B cell (primary cell): Measurements from ENCODE around the gene MTHFD2L. TPM values are rescaled to one million over a fixed set of nuclear protein-coding genes. Genes with fewer than 3 reads are reported as not detected.

Experiments used
- ATAC-seq: fragments of 200-7000 bp; cut with Tn5 transposase; one replicate; pipeline ENCODE4 v1.10.0; 2021; ENCODE audit warnings: low read depth, mild to moderate bottlenecking, moderate number of reproducible peaks, moderate library complexity
- CTCF ChIA-PET: fragments of 350-600 bp; sonication (Branson Sonifier 250); formaldehyde crosslinking; loops from one replicate; lab custom pipeline; 2021; ENCODE audit warnings: antibody characterized with exemption, inconsistent platforms; lab: Charles Lee
- POLR2A ChIA-PET: fragments of 350-600 bp; sonication (Branson Sonifier 250); formaldehyde crosslinking; loops from one replicate; lab custom pipeline; 2021; ENCODE audit warnings: antibody characterized with exemption; lab: Charles Lee
- DNase-seq: peaks from one replicate; pipeline ENCODE4 v3.0.0; 2013
- H2AFZ ChIP-seq: 2 replicates; pipeline ENCODE4 v1.6.1; 2012; ENCODE audit warnings: mild to moderate bottlenecking, low read depth, low read length; ENCODE audit not compliant: insufficient read depth, poor library complexity, severe bottlenecking
- H3K27ac ChIP-seq, 2 donors: 1 replicate in 1 of 2; 2 replicates in 1 of 2; pipeline ENCODE4 v1.5.1; 2012 to 2013; ENCODE audit warnings: low read length in 2 of 2, mild to moderate bottlenecking in 2 of 2, moderate library complexity in 1 of 2
- H3K27me3 ChIP-seq, 4 experiments: fragments of 200-600 bp in 1 of 4; sonication (generic) in 1 of 4; replicated peaks in 1 of 4; 1 replicate in 2 of 4; 2 replicates in 2 of 4; pipeline versions ENCODE4 v1.6.1 to v1.7.0; 2013 to 2016; ENCODE audit warnings: low read length in 3 of 4, mild to moderate bottlenecking in 2 of 4, mixed read lengths in 1 of 4, moderate library complexity in 1 of 4; ENCODE audit not compliant: insufficient read depth in 4 of 4, control insufficient read depth in 3 of 4; ENCODE audit errors: control extremely low read depth in 1 of 4
- H3K36me3 ChIP-seq, 2 experiments: replicated peaks in 1 of 2; 1 replicate in 1 of 2; 2 replicates in 1 of 2; pipeline versions ENCODE4 v1.6.1 to v1.7.1; 2013; ENCODE audit warnings: low read length in 1 of 2; ENCODE audit not compliant: insufficient read depth in 2 of 2, control insufficient read depth in 1 of 2; ENCODE audit errors: control extremely low read depth in 1 of 2, extremely low read depth in 1 of 2
- H3K4me1 ChIP-seq, 2 donors: fragments of 200-600 bp in 1 of 2; sonication (generic) in 1 of 2; 1 replicate in 1 of 2; 2 replicates in 1 of 2; pipeline versions ENCODE4 v1.5.1 to v1.6.1; 2013 to 2017; ENCODE audit warnings: low read length in 2 of 2; ENCODE audit not compliant: control insufficient read depth in 2 of 2, insufficient read depth in 2 of 2
- H3K4me2 ChIP-seq: replicated peaks from 2 replicates; pipeline ENCODE3; 2012; ENCODE audit warnings: mild to moderate bottlenecking, low read depth, low read length; ENCODE audit not compliant: poor library complexity, severe bottlenecking
- H3K4me3 ChIP-seq, 5 experiments: fragments of 200-600 bp in 1 of 5; sonication (generic) in 1 of 5; 1 replicate in 3 of 5; 2 replicates in 2 of 5; pipeline versions ENCODE4 v1.5.1 to v1.7.0; 2011 to 2016; ENCODE audit warnings: low read length in 4 of 5, mild to moderate bottlenecking in 4 of 5, low read depth in 2 of 5, control low read depth in 1 of 5, moderate library complexity in 1 of 5; ENCODE audit not compliant: insufficient read depth in 1 of 5; ENCODE audit errors: control extremely low read depth in 1 of 5, extremely low read depth in 1 of 5
- H3K79me2 ChIP-seq: fragments of 200-600 bp; sonication (generic); one replicate; pipeline ENCODE4 v1.6.0; 2016; ENCODE audit warnings: low read length; ENCODE audit not compliant: control insufficient read depth, insufficient read depth
- H3K9ac ChIP-seq: fragments of 200-600 bp; sonication (generic); 2 replicates; pipeline ENCODE4 v1.6.1; 2017; ENCODE audit warnings: mild to moderate bottlenecking, low read length, moderate library complexity
- H3K9me3 ChIP-seq, 3 donors: one replicate each; pipeline versions ENCODE4 v1.6.1 to v1.7.1; 2013; ENCODE audit warnings: low read length in 2 of 3; ENCODE audit not compliant: control insufficient read depth in 2 of 3, insufficient read depth in 1 of 3; ENCODE audit errors: control extremely low read depth in 1 of 3
- H4K20me1 ChIP-seq: 2 replicates; pipeline ENCODE4 v1.6.0; 2012; ENCODE audit warnings: mild to moderate bottlenecking, low read length; ENCODE audit not compliant: insufficient read depth, control insufficient read depth, poor library complexity, severe bottlenecking
- H3K27ac Mint-ChIP-seq: one replicate; pipeline ENCODE4 v1.8.0; 2021; ENCODE audit warnings: mixed read lengths
- H3K27me3 Mint-ChIP-seq: one replicate; pipeline ENCODE4 v1.8.0; 2021; ENCODE audit warnings: mixed read lengths
- H3K4me1 Mint-ChIP-seq: one replicate; pipeline ENCODE4 v1.8.0; 2021; ENCODE audit warnings: mixed read lengths
- H3K4me3 Mint-ChIP-seq: one replicate; pipeline ENCODE4 v1.8.0; 2021; ENCODE audit warnings: mixed read lengths
- H3K9me3 Mint-ChIP-seq: one replicate; pipeline ENCODE4 v1.8.0; 2022; ENCODE audit warnings: mixed read lengths; ENCODE audit not compliant: insufficient read depth
- EZH2 ChIP-seq: IDR thresholded peaks from 2 replicates; pipeline ENCODE4 v1.6.1; 2012; ENCODE audit warnings: borderline replicate concordance, low read depth, mild to moderate bottlenecking, moderate library complexity, low read length; ENCODE audit not compliant: insufficient read depth, poor library complexity, severe bottlenecking
- WGBS: methylation state at CpG from one replicate; pipeline ENCODE4 v1.1.5; 2013; ENCODE audit warnings: missing lambda C conversion rate; ENCODE audit not compliant: insufficient coverage; 5-methylcytosine and 5-hydroxymethylcytosine counted together
- intact Hi-C: fragments of 100-400 bp; cut with micrococcal nuclease; formaldehyde crosslinking; loops from one replicate; pipeline ENCODE4 v1.10.0; 2022
- polyA plus RNA-seq: library from polyadenylated mRNA; depleted of rRNA; stranded (reverse); fragments of >200 nt; gene quantifications from 2 replicates; pipeline ENCODE4 v1.2.3, GENCODE V29; 2012
- total RNA-seq, 2 donors: library from RNA; stranded (reverse); fragments of 120-200 nt in 1 of 2; gene quantifications; 1 replicate in 1 of 2; 2 replicates in 1 of 2; pipeline versions ENCODE4 v1.2.3 to v1.2.4, GENCODE V29; 2013 to 2022
- TF ChIP-seq, protein P1 (sequence below): fragments of 200-600 bp; IDR thresholded peaks from one replicate; pipeline ENCODE4 v1.8.0; 2022; ENCODE audit warnings: antibody characterized with exemption, mild to moderate bottlenecking

MTHFD2L gene
- total and polyA plus RNA-seq, 2 donors (not counting 1 experiment from before 2014, with no cell fraction given) = 5.5 to 12.6 TPM

DNA sequence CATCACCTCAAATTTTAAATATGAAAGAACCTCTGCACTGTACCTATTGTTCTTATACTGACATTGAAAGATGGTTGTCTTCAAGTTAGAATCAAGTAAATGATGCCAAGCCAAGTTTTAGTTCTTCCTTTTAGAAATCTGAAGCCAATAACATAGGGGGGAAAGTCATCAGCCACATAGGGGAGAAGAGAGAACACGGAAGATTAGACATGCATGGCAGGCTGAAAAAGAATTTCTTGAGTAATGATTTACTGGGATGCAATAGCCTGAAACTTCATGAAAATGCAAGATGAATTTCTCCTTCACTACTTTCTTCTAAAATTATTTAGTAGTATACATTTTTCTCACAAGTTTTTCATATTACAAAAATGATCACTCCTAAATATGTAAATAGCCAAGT lies 136.8 kb downstream of the MTHFD2L start:
- no peaks in the 10 kb centered on the region for H3K79me2 ChIP-seq

DNA sequence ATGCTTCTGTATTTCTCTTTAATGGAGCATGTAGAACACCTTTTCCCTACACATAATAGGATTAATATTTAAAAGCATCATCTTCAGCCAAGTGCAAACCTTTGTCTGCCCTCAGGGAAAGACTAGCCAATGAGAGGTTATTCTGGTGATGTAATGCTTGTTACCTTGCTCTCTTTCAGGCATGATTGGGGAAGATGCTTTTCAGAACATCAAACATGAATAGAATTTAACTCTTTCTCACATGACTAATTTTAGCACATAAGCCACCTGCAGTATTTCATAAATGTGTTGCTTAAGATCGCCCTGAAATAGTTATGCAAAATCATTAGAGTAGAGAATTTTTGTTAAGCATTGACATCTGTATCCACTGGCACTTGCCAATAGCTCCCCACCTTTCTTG lies 139.6 kb downstream of the MTHFD2L start:
- Histone ChIP-seq H3K4me2 (no peak overlapping the region), H3K79me2 (no peaks in the 10 kb centered on the region), H3K9me3 (no peaks in the 10 kb centered on the region), H4K20me1 (no peaks in the 10 kb centered on the region), H3K4me3 (no peak overlapping the region), H3K9ac (no peak overlapping the region), H2AFZ (no peak overlapping the region), H3K27ac (no peak overlapping the region), H3K36me3 (peaks cover 0 to 2% of the 10 kb centered on the region in 2 experiments), H3K27me3 (no peaks in the 10 kb centered on the region), H3K4me1 (no peaks in the 10 kb centered on the region)
- H3K4me1 Mint-ChIP-seq = no peaks in the 10 kb centered on the region
- TF ChIP-seq, protein P1, sequence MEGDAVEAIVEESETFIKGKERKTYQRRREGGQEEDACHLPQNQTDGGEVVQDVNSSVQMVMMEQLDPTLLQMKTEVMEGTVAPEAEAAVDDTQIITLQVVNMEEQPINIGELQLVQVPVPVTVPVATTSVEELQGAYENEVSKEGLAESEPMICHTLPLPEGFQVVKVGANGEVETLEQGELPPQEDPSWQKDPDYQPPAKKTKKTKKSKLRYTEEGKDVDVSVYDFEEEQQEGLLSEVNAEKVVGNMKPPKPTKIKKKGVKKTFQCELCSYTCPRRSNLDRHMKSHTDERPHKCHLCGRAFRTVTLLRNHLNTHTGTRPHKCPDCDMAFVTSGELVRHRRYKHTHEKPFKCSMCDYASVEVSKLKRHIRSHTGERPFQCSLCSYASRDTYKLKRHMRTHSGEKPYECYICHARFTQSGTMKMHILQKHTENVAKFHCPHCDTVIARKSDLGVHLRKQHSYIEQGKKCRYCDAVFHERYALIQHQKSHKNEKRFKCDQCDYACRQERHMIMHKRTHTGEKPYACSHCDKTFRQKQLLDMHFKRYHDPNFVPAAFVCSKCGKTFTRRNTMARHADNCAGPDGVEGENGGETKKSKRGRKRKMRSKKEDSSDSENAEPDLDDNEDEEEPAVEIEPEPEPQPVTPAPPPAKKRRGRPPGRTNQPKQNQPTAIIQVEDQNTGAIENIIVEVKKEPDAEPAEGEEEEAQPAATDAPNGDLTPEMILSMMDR = no peak
- TF ChIP-seq EZH2 = no peak
- intact Hi-C loops = no loop called here
- no peak overlapping the region for H3K4me3 Mint-ChIP-seq
- H3K27me3 Mint-ChIP-seq = no peaks in the 10 kb centered on the region
- no peak for ATAC-seq
- WGBS = no CpG with 5 or more reads among the region's 1 CpG
- ChIA-PET CTCF (interaction anchor here (1.0 kb wide), 1 partner anchor 109 kb away, joined by 4 read pairs; no protein-coding TSS in a partner anchor), POLR2A (no interaction called here)
- H3K27ac Mint-ChIP-seq = no peak overlapping the region
- DNase-seq = no peak
- H3K9me3 Mint-ChIP-seq = no peaks in the 10 kb centered on the region

More for the DNA sequence above, 136.8 kb downstream of the MTHFD2L start:
- CTCF ChIA-PET = no interaction called here
- H3K9ac ChIP-seq = no peak overlapping the region
- Mint-ChIP-seq H3K4me1 (no peaks in the 10 kb centered on the region), H3K9me3 (no peaks in the 10 kb centered on the region), H3K4me3 (no peak overlapping the region), H3K27me3 (no peaks in the 10 kb centered on the region), H3K27ac (no peak overlapping the region)
- no peak overlapping the region for H3K4me2 ChIP-seq
- POLR2A ChIA-PET = no interaction called here
- H3K27ac ChIP-seq = no peak overlapping the region
- ATAC-seq (no peak), DNase-seq (no peak)
- H3K4me3 ChIP-seq = no peak overlapping the region
- no peak overlapping the region for H2AFZ ChIP-seq
- H4K20me1 ChIP-seq = no peaks in the 10 kb centered on the region
- TF ChIP-seq EZH2 = no peak
- TF ChIP-seq, protein P1 = no peak
- no peaks in the 10 kb centered on the region for H3K9me3 ChIP-seq
- no peaks in the 10 kb centered on the region for H3K27me3 ChIP-seq
- intact Hi-C loops = no loop called here
- WGBS = no CpG with 5 or more reads among the region's 1 CpG
- no peaks in the 10 kb centered on the region for H3K4me1 ChIP-seq
- peaks cover 0 to 2% of the 10 kb centered on the region in 2 experiments for H3K36me3 ChIP-seq
